GM12865 (cell line): Measurements from ENCODE around the gene PKMYT1.

ENCODE experiments used
- DNase-seq: peaks from one replicate; pipeline ENCODE4 v3.0.0; 2010; ENCODE audit warnings: low read depth
- H3K4me3 ChIP-seq: 2 replicates; pipeline ENCODE4 v1.5.1; 2011; ENCODE audit warnings: mild to moderate bottlenecking, low read depth, low read length, control low read depth
- TF ChIP-seq, protein P1 (sequence below): IDR thresholded peaks from 2 replicates; pipeline ENCODE4 v1.5.1; 2011; ENCODE audit warnings: low read length, control low read depth, low read depth, inconsistent platforms; ENCODE audit not compliant: insufficient read depth; ENCODE audit errors: missing control alignments

The PKMYT1 gene

DNA sequence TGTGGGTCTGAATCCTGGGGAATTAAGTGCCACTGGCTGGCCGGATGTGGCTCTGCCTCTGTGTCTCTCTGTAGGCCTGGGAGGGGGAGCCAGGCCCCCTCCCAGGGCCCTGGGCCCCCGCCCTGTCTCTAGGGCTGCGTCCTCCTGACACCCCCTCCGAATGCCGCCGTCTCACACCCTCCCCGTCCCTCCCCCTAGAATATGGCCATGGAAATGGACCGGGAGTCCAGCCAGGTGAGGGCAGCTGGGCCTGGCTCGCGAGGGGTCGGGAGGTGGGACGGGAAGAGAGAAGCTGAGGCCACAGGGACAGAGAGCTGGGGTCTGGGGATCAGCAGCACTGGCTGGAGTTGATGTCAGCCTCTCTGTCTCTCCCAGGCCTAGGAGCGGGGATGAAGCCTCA is 16.1 kb upstream of the PKMYT1 start:
- TF ChIP-seq, protein P1, sequence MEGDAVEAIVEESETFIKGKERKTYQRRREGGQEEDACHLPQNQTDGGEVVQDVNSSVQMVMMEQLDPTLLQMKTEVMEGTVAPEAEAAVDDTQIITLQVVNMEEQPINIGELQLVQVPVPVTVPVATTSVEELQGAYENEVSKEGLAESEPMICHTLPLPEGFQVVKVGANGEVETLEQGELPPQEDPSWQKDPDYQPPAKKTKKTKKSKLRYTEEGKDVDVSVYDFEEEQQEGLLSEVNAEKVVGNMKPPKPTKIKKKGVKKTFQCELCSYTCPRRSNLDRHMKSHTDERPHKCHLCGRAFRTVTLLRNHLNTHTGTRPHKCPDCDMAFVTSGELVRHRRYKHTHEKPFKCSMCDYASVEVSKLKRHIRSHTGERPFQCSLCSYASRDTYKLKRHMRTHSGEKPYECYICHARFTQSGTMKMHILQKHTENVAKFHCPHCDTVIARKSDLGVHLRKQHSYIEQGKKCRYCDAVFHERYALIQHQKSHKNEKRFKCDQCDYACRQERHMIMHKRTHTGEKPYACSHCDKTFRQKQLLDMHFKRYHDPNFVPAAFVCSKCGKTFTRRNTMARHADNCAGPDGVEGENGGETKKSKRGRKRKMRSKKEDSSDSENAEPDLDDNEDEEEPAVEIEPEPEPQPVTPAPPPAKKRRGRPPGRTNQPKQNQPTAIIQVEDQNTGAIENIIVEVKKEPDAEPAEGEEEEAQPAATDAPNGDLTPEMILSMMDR: no peak
- no peak for DNase-seq
- H3K4me3 ChIP-seq: no peak overlapping the region

DNA sequence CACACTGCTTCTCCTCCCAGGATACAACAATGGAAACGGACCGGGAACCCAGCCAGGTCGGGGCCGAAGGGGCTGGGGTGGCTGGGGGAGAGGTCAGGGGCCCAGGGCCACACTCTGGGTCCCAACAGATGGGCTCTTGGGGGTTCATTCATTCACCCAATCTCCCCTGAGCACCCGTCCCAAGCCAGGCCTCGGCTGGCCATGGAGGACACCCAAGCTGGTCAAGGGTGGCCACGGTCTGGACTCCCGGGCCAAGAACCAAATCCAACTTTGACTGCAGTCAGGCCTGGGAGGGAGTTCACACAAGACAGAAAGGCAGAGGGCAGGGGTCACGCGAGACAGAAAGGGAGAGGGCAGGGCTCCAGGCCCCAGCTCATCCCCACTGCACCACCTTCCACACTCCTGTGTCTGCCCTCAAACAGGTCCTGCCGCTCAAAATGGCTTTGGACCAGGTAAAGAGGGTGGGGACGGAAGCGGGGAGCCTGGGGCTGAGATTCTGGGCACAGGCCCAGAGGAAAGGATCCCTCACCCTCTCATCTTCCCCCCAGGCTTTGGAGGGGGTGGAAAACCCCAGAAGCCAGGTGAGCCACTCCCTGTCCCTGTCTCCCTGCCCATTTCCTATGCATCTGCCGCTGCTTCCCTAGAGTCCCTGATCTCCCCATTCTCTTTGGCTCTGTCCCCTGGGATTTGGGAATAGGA is 12.3 kb upstream of the PKMYT1 start:
- H3K4me3 ChIP-seq: no peak overlapping the region
- no peak for DNase-seq
- TF ChIP-seq, protein P1: no peak

DNA sequence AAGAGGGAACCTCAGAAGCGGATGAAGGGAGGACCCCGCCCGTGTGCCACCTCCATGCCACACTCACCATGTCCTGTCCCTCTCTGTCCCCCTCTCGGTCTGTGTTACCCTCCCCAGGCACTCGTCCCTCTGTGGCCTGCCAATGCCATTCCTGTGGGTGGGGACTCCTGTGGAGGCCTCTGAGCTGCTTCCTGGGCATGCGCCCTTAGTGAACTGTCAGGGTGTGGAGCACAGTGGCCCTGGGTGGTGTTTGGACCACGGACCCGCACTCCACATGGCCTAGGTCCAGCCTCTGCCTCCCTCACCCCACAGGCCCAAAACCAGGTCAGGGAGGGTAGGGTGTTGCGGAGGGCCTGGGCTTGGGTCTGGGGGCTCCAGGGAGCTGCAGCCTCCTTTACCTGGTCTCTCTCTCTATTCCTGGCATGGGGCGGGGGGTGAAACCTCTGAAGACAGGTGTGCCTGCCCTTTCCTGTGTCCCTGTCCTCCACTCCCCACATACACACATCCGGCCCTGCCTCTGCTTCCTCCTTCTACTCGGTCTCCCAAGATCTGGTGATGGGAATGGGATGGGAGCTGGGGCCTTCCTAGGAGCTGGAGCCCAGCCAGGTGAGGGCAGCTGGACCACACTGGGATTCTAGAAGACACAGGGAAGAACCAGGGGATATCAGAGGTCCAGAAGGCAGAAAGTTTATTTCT is 11.5 kb upstream of the PKMYT1 start:
- DNase-seq: no peak
- TF ChIP-seq, protein P1: no peak
- no peak overlapping the region for H3K4me3 ChIP-seq

DNA sequence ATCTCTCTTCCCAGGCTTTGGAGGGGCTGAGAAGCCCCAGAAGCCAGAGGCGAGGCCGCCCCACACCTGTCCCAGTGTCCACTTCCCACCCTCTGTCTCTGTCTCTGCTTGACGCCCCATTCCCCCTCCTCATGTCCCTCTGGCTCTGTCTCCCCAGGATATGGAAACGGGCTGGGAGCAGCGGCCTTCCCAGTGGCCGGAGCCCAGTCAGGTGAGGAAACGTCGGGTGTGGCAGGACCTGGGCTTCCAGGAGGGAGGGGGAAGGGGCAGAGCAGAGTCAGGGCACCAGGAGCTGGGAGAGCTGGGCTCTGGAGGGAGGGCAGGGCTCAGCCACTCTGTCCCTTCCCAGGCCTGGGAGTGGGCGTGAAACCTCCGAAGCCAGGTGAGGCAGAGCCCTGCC is 10.6 kb upstream of the PKMYT1 start:
- TF ChIP-seq, protein P1: no peak
- DNase-seq: no peak
- no peak overlapping the region for H3K4me3 ChIP-seq

DNA sequence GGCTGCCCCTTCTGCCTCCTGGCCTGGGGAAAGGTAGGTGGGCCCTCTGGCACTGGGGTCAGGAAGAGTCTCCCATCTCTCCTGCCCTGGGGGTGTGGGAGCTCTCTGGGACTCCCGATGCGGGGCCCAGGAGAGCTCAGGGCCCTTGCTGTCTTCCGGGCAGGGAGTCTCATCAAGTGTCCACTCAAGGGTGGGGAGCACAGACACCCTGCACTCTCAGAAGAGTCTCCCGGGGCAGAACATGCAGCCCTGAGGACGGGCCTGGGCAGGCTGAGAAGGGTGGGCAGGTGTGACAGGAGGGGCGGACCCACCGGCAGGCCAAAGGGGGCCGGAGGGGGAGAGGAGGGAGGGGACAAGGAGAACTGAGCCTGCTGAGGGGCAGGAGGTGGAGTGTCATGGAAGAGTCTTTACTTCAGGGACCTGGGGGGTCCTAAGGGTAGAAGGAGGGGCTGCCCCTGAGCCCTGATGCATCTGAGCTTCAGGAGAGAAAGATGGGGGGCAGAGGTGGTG is 8.4 kb upstream of the PKMYT1 start:
- TF ChIP-seq, protein P1: no peak
- no peak for DNase-seq
- H3K4me3 ChIP-seq: no peak overlapping the region

DNA sequence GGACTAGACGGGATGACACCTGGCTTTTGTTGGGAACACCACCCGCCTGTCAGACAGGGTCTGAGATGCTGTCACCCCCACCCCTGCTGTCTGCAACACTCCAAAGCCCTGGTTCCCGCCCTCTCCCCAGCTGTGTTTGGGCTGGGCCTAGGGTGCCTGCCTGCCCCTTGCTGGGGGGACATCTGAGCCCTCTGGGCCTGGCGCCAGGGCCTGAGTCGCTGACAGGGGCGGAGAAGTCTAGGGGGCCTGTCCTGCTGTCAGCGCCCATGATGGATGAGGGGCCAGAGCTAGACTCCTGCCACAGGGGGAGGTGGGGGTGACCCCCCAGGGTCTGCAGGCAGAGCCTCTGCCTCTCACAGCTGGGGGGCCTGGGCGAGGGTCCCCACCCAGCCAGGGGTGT is 7.6 kb upstream of the PKMYT1 start:
- H3K4me3 ChIP-seq: no peak overlapping the region
- TF ChIP-seq, protein P1: no peak
- DNase-seq: no peak
